HG03039 (cell line): ENCODE results near the gene SRGAP3.

ENCODE experiments used
- ATAC-seq: cut with Tn5 transposase; IDR thresholded peaks from one replicate; pipeline ENCODE4 v1.9.1; 2021; ENCODE audit warnings: mild to moderate bottlenecking, moderate library complexity; ENCODE audit not compliant: unreplicated experiment

SRGAP3 gene

DNA sequence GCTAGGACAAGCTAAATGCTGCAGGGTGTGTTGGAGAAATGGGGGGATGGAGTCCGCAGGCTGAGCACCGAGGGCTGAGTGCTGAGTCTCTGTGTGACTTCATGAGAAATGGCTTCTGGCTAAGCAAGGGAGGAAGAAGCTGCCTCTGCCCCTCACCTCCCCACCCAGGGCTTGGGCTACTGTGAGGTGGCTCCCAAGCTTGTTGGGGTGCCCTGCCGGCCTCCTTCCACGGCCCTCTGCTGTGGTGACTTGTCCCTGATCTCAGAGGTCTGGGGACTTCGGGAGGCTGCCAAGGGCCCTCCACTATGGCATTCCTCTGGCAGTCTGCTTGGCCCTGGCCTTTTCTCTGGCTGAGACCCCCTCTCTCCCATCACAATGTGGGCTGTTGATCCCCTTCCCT lies 256.1 kb downstream of the SRGAP3 start:
- no peak for ATAC-seq

DNA sequence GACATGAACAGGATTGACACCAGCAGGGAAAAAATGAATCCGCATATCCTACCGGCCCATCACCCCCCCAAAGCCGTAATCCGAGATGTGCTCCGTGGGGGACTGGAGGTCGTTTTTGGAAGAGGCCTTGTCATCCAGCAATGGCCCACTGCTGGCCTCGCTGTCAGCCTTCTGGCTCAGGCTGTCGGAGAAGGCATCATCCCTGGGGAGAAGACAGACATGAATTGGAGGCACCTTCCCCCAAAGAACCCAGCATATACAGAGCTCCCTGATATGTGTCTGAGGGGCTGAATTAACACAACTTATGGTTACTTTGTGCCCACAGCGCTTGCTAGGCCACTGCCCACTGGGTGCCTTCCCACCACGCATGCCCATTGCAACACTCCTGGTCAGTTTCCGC lies 256.6 kb downstream of the SRGAP3 start:
- ATAC-seq: no peak

DNA sequence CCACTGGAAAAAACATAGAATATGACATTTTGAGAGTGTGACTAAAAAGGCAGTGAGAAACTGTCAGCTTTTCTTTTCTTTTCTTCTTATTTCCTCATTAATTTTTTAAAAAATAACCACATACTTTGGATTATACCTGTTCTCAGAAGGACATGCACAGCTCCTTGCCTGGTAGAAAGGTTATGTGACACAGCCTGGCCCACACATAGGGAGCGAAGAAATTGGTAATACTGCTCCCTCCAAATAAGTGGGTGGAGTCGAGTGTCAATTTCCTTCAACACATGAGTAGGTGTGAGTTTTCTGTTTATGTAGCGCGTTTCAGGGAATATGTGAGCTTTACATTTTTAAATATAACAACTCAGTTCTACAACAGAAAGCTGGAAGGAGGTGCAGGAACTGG lies 257.2 kb downstream of the SRGAP3 start:
- ATAC-seq: no peak

DNA sequence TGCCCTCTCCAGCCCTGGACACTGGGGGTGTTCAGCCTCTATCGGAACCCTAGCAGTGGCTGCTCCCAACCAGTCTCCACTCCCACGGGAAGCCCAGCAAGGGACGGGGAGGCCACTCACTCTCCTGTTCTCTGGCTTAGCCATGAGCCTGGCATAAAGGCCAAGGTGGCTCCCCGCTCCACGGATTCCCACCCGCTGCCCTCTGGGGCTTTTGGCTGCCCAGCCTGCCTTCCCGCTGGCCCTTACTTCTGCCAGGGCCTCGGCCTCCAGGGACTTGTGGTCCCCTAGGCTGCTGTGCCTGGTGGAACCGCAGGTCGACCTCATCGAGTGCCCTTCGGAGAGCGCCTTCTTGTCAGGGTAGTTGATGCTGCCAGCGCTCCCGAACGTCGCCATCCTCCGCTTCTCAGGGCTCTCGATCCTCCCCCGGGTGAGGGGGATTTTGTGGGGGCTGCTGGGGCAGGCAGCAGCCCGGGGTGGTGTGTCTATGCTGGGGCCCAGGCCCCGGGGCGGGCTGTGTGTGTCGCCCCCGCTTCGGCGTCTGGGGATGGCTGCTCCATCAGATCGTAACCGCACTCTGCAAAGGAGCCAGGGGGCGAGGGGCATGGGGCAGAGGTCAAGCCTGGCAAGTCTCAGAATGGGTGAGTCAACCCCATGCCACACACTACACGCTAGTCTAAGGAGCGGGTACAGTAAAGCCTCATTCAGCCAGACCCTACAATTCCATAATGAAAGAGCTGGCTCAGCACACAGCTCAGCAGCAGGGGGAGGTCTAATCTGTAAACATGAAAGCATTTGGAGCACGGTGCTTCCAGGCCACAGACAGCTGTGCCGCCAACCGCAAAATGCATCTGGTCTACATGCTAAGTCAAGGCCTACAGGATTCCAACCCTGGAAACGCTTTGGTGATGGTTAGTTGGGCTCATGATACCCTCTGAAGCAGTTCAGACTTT lies 258.9 kb downstream of the SRGAP3 start:
- ATAC-seq: no peak

DNA sequence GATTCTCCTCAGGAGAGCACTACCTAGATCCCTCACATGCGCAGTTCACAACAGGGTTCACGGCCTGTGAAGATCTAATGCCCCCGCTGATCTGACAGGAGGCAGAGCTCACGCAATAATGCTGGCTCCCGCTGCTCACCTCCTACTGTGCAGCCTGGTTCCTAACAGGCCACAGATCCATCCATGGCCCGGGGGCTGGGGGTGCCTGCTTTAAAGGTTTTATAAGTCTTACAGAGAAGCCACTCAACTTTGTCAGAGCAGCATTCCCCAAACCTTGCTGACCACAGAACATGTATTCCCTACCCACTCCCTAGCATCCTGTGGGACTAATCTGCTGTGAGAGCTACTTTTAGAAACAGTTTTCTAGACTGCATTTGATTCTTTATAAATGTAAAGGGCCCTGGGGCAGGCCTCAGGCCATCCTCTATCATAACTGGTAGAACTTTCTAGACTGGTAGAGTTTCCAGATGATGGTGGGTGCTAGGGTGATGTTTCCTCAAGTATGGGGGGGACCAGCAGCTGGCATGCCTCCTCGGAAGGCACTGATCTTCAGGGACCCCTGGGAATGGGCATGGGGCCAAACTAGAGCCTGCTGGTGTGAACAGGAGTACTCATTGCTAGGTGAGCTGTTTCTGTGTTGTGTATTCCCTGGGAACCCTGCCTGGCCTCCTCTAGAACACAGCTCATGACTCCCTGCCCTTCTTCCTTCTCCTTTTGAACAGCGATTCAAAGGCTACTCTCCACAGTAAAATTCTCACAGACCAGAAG lies 260.5 kb downstream of the SRGAP3 start:
- ATAC-seq: no peak

DNA sequence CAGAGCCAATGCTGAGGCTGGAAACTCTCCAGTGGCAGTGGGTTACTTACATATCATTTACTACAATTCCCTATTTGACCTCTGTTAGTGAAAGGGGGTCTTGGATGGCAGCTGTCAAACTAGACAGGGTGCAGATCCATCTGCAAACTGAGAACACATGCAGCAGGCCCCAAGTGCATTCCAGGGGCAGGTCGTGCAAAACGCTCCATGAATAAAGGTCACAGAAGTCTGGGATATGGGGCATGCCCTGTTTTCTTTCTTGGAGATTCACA lies 261.1 kb downstream of the SRGAP3 start:
- ATAC-seq: no peak

DNA sequence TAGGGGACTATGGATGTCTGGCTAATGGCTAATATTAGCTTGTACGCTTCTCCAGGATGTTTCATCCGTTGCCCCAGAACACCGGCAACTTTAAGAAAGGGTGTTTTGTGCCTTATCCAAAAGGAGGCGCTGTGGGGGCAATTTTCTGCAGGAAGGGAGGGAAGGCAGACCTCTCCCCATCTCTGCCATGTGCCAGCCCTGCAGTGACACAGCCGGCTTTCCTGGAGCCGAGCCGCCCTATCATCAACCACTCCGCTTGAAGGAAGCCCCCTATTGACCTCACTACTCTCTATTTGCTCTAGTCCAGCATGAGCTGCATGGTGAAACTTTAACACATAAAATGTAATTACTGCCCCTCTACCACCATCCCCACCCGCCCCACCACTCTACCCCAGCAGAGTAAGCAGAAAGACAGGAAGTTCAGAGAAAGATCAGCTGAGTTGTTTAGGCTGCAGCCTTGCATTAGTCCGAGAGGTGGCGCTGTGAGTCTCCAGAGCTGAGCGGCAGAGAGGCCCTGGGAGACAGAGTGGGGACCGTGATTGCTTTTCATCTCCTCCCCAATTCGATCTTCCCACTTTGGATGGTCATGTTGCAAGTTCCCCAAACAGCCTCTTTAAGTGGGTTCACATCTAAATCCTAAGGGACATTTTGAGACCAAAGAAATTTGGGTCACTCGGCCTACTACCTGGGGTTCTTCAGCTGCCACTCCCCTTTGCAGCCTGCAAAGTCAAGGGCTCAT lies 261.6 kb downstream of the SRGAP3 start:
- peak; percentile 80 for ATAC-seq

DNA sequence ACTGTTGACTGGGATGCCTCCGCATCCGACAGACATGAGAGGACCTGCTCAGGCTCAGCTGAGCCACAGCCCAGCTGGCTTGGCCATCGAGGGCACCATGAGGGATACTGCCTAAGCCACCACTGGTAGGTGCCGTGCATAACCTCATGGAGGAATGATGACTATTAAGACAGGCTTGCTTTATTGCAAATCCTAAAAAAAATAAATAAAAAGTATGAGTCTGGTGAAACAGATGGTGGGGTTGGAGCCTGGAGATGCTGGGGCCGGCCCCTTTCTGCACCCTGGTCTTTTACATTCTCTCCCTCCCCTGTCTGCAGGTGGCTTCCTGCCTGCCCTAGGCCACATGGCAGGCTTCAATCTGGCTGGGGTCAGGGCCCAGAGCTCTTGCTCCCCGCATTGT lies 262.2 kb downstream of the SRGAP3 start:
- ATAC-seq: no peak

DNA sequence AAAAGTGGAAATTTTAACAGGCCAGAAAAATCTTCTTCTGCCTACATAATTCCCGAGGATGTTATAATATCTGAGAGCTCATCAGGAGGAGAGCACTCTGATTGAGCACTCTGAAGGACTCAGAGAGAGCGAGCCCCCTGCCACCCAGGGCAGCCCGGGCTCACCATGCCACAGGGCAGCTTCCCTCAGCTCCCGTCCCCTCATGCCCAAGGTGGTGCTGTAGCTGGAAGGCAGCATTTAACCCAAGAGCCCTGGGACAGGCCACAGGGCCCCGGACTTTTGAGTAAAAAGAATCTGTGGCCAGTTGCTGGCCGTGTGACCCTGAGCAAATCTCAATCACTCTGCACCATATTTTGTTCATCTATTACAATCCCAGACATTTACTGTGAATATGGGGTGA lies 262.7 kb downstream of the SRGAP3 start:
- no peak for ATAC-seq

DNA sequence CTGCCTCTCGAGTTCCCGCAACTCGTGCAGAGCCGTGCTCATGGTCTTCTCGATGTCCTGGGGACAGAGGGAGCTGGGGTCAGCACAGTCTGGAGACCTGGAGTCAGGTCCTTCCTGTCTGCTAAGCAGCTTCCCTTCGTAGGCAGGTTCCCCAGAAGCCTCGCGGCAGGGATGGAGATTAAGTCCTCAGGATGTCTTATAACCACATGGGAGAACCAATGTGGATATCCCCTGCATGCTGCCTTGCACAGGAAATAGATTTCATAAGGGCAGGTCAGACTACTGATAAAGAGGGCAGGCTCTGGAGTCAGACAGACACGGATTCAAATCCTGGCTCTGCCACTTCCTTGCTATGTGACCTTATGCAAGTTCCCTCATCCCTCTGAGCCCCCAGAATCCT lies 263.6 kb downstream of the SRGAP3 start:
- no peak for ATAC-seq

DNA sequence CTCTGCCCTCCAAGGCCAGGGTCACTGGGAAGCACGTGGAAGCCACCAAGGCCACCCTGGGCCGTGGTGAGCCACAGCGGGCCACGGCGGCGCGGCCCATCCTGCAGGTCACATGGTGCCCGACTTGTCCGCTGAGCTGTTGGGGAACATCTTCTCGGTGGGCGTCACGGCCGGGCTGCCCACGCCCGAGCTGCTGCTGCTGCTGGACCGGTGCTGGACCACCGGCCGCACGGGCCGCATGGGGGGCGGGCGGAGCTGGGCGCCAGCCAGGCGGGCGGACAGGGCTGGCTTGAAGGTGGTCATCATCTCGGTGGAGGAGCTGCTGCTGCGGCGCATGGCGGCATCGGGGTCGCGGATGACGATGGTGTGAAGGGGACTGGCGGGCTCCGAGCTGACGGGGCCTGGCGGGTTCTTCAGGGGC lies 264.0 kb downstream of the SRGAP3 start:
- no peak for ATAC-seq

DNA sequence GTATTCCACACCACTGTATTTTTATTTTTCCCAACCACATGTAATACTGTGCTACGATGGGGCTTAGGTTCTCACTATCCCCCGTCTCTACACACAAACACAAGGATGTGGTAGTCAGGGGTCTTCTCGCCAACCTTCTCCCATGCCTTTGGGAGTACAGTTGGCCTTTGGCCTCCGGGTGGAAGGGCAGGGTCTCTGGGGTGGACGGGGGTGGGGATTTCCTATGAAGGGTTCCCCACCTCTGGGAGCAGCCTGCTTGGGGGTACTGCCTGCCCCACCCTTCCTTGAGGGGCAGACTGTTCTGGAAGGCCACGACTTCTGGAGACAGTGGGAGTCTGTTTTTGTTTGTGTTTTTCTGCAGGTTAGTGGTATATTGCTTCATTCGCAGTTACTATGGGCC lies 264.9 kb downstream of the SRGAP3 start:
- no peak for ATAC-seq

DNA sequence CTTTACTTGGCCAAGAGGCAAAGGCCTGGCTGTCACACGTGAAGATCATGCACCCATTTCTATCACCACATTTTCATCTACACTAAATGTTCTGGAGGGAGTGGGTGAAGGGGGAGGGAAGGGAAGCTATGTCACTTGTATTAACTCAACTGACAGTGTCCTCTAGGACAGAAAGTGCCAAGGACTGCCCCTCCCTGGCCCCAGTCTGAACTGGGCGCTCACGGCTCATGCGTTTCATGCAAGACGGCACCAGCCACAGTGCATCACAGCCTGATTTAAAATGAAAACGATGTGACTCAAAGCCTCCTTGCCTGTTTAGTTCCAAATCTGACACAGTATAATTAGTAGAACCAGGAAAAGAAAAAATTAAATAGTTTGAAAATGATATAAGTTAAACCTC lies 265.4 kb downstream of the SRGAP3 start:
- no peak for ATAC-seq

DNA sequence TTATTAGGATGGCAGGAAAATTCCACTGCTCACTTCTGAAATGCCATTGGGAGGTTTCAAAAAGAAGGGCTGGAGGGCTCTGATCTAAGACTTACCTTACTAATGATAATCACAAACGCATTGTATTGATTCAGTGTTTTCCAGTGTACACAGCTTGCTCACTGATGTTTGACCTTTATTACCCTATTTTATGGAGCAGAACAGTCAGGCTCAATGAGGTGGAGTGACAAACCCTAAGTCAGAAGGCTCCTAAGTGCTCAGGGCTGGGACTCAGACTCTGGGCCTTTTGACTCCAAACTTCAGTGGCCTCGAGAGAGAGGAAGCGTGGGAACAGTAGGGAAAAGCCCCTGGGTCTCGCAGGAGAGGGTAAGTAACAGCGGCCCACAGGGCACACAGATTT lies 265.9 kb downstream of the SRGAP3 start:
- no peak for ATAC-seq

DNA sequence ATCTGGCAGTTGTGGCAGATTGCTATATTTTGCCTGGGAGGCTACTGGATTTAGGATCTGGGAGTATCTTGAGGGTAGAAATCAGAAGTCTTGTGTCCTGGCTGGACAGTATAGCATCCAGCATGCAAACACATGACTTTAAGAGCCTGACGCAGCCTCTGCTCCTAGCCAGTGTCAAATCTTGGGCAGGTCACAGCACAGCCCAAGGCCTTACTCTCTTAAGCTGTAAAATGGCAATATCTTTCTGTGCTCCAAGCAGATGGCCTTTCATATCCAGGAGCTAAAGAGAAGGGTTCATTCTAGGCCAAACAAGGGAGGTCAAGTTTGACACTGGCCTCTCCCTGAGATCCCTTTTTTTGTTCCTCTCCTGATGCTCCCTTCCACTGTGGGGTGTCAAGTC lies 266.4 kb downstream of the SRGAP3 start:
- ATAC-seq: no peak

DNA sequence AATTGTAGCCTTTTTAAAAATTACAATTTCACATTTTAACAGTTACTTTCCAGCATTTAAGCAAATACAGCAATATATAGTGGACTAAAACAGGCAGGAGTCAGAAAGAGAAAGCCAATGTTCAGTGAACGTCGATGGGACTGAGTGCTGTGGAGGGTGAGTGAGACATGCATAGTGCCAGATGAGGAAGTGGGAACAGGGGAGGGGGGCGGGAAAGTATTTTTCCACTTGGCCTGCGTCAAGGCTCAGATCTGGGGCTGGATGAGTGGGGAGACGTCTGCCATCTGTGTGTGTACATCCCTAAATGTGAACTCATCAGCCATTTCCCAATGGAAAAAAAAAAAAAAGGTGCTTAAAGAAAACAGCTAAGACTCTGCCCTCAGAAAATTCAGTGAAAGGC lies 266.9 kb downstream of the SRGAP3 start:
- no peak for ATAC-seq

DNA sequence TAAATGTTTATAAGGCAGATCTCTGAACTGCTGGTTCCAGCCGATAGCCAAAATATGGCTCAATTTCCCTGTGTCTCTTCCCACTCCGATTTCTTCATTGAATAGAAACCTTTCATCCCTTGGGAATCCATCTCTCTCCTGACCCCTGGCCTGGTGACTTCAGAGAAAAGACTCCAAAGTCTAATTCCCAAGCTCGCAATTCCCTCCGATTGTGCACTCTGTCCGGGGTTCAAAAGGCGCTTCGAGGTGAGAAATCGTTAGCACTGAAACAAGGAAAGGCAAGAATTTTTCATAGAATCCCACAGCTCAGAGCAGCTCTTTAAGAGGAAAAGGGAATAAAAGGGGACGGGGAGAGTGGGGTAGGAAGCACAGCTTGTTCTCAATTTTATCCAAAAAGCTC lies 267.7 kb downstream of the SRGAP3 start:
- ATAC-seq: no peak

DNA sequence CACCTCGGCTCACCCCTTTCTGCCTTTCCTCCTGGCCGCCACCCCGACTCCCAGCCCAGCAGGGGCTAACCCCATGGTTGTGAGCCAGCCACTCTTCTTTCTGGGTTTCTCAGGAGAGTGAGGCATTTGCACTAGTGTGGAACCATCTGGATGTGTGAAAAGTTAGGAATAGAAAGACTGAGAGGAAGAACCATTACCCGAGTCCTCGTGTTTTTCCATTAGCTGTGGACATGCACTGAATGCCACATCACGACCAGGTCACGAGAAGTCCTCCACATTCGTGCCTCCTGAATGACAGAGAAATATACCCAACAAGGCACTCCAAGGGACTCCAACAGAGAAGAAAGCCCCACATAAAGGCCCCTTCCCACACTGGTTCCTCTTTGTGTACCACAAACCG lies 268.1 kb downstream of the SRGAP3 start:
- no peak for ATAC-seq

DNA sequence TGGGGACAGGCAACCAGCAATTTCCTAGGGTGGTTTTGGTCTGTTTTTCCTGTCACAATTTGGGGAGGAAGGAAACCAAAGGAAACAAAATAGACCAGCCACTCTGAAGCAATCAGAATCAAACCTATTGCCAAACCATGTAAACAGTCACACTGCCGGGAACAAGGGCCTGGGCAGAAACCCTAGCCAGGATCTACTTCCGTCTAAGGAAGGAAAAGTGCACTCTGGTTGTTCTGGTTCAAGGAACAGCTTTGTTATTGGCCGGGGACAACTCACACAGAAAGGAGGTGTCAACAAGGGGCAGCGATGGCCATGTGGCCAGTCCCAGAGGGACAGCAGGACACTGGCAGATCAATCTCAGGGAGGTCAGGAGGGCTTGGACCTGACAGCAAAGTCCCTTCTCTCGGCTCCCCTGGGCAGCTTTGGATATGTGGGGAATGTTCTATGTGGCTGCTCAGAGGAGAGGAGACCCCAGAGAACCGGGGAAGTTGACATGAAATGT lies 268.6 kb downstream of the SRGAP3 start:
- ATAC-seq: no peak

DNA sequence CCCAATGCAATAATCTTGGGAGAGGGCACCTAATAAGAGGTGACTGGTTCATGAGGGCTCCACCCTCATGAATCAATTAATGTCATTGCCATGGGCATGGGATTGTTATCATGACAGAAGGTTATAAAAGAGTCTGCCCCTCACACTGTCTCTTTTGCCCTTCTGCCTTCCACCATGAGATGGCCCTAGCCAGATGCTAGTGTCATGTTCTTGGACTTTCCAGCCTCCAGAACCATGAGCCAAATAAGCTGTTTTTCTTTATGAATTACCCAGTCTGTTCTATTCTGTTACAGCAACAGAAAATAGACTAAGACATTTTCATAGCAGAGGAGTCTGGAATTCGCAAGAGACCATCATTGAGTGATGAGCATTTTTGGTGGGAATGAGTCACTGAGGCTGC lies 270.2 kb downstream of the SRGAP3 start:
- no peak for ATAC-seq

DNA sequence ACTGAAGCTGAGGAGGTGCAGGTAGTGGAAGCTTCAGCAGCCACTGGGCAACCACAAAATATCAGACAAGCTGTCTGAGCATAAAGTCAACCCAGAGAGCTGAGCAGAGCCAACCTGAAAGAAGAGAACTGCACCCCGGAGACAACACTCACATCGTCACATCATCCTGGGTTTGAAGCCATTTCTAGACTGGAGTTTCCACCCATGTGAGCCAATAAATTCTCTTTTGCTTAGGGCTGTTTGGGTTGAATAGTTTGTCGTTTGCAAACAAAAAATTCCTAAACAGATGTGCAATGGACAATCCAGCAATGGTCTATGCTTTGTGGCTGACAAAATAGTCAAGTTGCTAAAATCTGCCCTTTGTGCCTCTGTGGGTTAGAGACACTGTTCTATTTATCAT lies 270.9 kb downstream of the SRGAP3 start:
- no peak for ATAC-seq
